VCaP (cell line): Measurements from ENCODE around the gene DHODH.

Source experiments
- H3K27ac ChIP-seq: fragments of 450-650 bp; 2 replicates; pipeline ENCODE4 v1.5.1; 2017
- TF ChIP-seq, protein P1 (sequence below): fragments of 450-650 bp; conservative IDR thresholded peaks from 2 replicates; pipeline ENCODE4 v1.5.1; 2017; ENCODE audit warnings: mild to moderate bottlenecking, moderate library complexity

Gene DHODH

DNA sequence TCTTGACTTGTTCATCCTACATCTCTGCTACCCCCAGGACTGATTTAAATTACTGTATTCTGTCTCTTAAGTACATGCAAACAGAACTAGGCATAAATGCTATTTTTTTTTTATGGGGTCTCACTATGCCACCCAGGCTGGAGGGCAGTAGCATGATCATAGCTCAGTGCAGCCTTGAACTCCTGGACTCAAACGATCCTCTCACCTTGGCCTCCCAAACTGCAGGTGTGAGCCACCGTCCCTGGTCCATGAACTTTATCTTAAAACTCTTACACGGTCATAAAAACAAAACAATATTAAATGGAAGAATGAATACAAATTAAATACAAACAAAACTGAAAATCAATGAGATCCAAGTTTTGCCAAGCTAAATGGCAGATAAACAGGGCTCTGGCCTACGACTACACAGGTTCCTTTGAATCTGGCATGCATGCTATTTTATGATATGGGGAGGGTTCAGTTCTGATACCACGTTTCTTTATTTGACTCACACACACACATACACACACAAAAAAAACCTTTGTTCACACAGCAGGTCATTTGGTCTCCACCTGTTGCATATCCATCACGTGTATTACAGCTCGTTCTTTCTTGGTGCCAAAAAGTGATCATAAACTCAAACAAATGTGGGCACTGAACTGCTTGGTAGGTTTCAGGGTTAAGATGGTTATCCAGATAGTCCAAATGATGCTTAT is 7.2 kb upstream of the DHODH start:
- peak overlapping the region; percentile 66 for H3K27ac ChIP-seq
- TF ChIP-seq, protein P1, sequence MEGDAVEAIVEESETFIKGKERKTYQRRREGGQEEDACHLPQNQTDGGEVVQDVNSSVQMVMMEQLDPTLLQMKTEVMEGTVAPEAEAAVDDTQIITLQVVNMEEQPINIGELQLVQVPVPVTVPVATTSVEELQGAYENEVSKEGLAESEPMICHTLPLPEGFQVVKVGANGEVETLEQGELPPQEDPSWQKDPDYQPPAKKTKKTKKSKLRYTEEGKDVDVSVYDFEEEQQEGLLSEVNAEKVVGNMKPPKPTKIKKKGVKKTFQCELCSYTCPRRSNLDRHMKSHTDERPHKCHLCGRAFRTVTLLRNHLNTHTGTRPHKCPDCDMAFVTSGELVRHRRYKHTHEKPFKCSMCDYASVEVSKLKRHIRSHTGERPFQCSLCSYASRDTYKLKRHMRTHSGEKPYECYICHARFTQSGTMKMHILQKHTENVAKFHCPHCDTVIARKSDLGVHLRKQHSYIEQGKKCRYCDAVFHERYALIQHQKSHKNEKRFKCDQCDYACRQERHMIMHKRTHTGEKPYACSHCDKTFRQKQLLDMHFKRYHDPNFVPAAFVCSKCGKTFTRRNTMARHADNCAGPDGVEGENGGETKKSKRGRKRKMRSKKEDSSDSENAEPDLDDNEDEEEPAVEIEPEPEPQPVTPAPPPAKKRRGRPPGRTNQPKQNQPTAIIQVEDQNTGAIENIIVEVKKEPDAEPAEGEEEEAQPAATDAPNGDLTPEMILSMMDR, result no peak

DNA sequence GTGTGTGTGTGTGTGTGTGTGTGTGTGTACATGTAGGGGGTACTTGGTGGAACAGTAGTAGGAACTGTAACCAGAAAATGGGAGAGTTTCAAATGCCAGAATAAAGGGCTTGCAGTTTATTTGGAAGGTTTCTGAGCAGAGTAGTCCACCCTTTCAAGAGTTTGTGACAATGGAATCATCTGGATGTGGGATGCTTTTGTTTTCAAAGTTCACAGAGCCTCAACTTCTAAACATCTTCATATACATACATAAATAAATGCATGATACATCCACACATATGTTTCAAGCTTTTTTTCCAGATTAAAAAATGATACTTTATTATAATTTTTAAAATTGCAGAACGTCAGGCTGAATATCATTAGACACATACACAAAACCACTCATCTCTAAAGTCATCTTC is 5.9 kb upstream of the DHODH start:
- H3K27ac ChIP-seq, result no peak overlapping the region; the same call in 1 of the 2 replicates
- TF ChIP-seq, protein P1, result no peak

DNA sequence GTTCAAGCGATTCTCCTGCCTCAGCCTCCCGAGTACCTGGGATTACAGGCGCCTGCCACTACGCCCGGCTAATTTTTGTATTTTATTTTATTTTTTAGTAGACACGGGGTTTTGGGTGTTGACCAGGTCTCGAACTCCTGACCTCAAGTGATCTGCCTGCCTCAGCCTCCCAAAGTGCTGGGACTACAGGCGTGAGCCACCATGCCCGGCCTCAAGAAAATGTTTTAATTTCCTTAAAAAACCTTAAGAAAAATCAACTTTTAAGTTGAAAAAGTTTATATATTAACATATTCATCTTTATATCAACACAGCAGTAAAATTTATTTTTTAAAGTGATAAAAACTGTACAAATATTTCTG is 500 bp upstream of the DHODH start:
- H3K27ac ChIP-seq, result peak overlapping the region; percentile 68

DNA sequence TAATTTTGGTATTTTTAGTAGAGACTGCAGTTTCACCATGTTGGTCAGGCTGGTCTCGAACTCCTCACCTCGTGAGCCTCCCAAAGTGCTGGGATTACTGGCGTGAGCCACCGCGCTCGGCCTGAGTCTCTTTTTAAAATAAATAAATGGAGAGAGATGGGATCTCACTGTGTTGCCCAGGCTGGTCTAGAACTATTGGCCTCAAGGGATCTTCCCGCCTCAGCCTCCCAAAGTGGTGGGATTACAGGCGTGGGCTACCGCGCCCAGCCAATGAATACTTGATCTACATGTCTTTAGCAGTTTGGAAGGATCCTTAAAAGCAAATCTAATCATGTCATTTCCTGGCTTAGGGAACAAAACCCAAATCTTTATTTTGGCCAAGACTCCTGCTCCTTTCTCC is 1.2 kb downstream of the DHODH start:
- no peak overlapping the region for H3K27ac ChIP-seq
- TF ChIP-seq, protein P1, result no peak

DNA sequence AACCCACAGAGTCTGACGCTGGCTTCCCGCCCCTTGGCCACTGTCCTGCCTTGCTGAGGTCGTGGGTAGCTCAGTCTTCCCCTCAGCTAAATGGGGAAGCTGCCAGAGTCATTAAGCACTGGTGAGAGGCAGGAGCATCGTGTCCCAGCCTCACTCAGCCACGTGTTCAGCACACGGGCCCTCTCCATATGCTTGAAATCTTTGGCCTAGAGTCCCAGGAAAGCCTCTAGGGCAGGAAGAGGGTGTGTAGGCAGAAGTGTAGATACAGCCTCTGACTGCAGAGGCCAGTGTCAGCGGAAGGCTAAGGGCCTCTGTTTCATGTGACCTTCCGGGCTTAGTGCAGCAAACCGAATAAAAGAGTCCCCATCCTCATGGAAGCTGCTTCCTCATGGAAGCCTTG is 4.1 kb downstream of the DHODH start:
- TF ChIP-seq, protein P1, result no peak
- no peak overlapping the region for H3K27ac ChIP-seq

DNA sequence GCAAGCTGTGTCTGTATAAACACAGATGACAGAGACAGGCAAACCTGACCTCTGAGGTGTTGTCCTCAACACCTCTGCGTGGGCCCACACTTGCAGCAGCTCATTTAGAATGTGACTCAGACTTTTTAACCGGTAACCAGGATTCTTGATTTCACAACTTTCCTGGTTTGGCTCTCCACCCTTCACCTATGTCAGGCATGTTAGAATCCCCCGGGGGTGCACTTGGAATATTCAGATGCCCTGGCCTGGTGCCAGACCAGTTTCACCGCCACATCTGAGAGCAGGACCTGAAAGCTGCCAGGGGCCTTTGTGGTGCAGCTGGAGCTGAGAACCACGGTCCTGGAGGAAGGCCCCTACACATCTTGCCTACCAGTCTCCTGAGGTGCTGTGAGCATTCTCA is 4.8 kb downstream of the DHODH start:
- TF ChIP-seq, protein P1, result no peak
- no peak overlapping the region for H3K27ac ChIP-seq

DNA sequence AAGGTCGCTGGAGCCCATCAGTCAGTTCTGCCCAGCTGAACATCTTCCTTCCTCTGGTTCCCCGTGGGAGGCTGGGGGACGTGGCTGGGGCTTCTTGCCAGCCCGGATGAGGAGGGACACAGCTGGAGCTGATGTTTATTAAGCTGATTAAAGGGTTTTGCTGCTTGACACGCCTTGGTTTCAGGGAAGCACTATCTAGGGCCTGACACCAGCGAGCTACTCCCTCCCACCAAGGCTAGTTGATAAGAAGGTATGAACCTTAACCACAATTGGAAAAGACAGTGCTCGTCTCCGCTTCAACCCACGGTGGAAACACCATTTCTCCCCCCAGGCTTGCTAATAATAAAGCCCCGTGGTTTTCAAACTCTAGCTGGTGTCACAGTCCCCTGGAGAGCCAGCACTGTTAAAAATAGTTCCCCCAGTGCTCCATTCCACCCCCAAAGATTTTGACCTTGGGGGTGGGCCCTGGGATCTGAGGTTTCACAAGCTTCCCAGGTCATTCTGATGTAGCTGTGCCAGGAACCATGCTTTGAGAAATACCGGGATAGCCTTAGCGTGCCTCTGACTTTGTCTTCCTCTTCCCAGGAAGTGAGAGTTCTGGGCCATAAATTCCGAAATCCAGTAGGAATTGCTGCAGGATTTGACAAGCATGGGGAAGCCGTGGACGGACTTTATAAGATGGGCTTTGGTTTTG is 5.5 kb downstream of the DHODH start:
- TF ChIP-seq, protein P1, result no peak
- H3K27ac ChIP-seq, result no peak overlapping the region

DNA sequence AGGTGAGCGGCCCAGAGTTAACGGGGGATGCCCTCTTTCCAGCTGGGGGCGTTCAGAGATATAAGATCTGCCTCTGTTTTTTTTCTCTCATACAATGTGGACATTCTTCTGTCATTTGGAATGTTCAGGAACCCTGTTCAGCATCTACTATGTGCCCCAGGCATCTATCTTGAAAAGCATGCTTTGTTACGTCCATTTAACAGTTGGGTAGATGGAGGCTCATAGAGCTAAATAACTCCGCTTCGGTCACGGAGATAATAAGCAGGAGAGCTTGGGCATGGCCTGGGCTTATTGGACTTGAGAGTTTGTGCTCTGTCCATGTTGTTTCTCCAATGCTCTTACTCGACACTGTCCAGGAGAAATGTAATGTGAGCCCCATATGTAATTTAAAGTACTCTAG is 6.1 kb downstream of the DHODH start:
- TF ChIP-seq, protein P1, result no peak
- no peak overlapping the region for H3K27ac ChIP-seq
